ENCODE results near the gene OMA1. TPM values are rescaled to one million over a fixed set of nuclear protein-coding genes. Genes with fewer than 3 reads are reported as not detected.

Gene OMA1
- total RNA-seq, 1 experiment from 2014 or later: 11.9 TPM

DNA sequence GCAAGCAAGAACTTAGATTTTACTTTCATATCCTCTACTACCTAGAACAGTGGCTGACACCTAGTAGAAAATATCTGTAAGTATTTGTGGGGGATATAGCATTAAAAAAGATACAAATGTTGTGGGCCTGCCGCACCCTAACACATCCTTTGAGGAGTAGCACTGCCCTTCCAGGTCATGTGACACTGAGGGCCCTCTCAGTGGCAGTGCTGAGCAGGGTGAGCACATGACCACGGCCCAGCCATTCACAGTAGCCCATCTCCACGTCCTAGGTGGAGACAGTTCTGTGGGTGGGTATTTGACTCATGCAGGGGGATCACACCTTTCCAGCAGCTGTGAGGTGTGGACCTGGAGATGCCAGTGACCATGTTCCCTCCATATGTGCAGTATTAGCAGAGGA lies 108.9 kb downstream of the OMA1 start:
- POLR2A ChIA-PET (ENCODE audit: low non-redundant PET): interaction anchor here (0.5 kb wide), 1 partner anchor 1523 kb away, joined by 6 read pairs; no protein-coding TSS in a partner anchor
- no peak for TF ChIP-seq EZH2 (IDR thresholded peaks at IDR 0.05; ENCODE audit: borderline replicate concordance, low read depth, low read length, poor library complexity, severe bottlenecking)
- TF ChIP-seq, protein P1, sequence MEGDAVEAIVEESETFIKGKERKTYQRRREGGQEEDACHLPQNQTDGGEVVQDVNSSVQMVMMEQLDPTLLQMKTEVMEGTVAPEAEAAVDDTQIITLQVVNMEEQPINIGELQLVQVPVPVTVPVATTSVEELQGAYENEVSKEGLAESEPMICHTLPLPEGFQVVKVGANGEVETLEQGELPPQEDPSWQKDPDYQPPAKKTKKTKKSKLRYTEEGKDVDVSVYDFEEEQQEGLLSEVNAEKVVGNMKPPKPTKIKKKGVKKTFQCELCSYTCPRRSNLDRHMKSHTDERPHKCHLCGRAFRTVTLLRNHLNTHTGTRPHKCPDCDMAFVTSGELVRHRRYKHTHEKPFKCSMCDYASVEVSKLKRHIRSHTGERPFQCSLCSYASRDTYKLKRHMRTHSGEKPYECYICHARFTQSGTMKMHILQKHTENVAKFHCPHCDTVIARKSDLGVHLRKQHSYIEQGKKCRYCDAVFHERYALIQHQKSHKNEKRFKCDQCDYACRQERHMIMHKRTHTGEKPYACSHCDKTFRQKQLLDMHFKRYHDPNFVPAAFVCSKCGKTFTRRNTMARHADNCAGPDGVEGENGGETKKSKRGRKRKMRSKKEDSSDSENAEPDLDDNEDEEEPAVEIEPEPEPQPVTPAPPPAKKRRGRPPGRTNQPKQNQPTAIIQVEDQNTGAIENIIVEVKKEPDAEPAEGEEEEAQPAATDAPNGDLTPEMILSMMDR (conservative IDR thresholded peaks at IDR 0.05; ENCODE audit: low read depth, low read length): no peak
- Histone ChIP-seq H3K4me1 (ENCODE audit: insufficient read depth, low read length, poor library complexity, severe bottlenecking) (peaks cover 76% of the 10 kb centered on the region), H3K27ac (ENCODE audit: low read depth, low read length, poor library complexity, severe bottlenecking) (no peak overlapping the region), H3K9me3 (ENCODE audit: low read depth, low read length, poor library complexity, severe bottlenecking) (no peaks in the 10 kb centered on the region), H3K27me3 (replicated peaks; ENCODE audit: insufficient read depth, low read depth, low read length, poor library complexity) (no peaks in the 10 kb centered on the region), H3K4me3 (ENCODE audit: low read depth, low read length, poor library complexity, severe bottlenecking) (no peak overlapping the region), H3K36me3 (ENCODE audit: insufficient read depth, low read length, poor library complexity, severe bottlenecking) (no peaks in the 10 kb centered on the region)
- intact Hi-C loops (cut with micrococcal nuclease; ENCODE audit: unreplicated experiment): no loop called here
- no peak for DNase-seq (ENCODE audit: low spot score)
- no TSS peak for BruUV-seq (replicated peaks)
- CTCF ChIA-PET: no interaction called here

DNA sequence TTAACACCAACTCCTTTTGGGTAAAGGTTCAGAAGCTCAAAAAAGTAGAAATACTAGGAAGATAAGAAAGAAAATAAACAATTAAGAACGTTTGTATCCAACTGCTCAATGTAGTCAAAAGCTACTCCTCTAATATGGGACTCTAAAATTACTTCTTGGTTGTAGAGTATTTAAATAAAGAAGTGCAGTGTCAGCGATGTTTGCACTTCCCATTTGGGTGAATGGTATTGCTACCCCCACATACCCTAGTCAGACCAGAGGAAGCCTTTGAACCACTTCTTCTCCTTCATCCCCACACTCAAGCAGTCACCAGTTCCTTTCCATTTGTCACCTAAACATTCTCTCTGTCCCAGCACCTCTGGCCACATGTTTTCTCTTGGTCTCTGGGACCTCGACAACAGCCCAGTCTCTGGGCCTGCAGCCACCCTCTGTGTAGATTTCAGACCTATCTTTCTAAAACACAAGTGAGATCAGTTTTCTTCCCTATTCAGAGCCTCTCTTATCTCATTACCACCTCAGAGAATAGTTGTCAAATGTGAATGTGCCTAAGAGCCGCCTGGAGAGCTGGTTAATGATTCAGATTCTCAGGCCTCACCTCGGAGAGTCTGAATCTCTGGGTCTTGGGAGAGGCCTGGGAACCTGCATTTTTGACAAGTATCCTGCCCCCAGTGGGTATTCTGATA lies 109.8 kb downstream of the OMA1 start:
- TF ChIP-seq, protein P1 (conservative IDR thresholded peaks at IDR 0.05; ENCODE audit: low read depth, low read length): no peak
- Histone ChIP-seq H3K4me3 (ENCODE audit: low read depth, low read length, poor library complexity, severe bottlenecking) (no peak overlapping the region), H3K27ac (ENCODE audit: low read depth, low read length, poor library complexity, severe bottlenecking) (no peak overlapping the region), H3K4me1 (ENCODE audit: insufficient read depth, low read length, poor library complexity, severe bottlenecking) (peaks cover 75% of the 10 kb centered on the region), H3K27me3 (replicated peaks; ENCODE audit: insufficient read depth, low read depth, low read length, poor library complexity) (no peaks in the 10 kb centered on the region), H3K36me3 (ENCODE audit: insufficient read depth, low read length, poor library complexity, severe bottlenecking) (no peaks in the 10 kb centered on the region), H3K9me3 (ENCODE audit: low read depth, low read length, poor library complexity, severe bottlenecking) (no peaks in the 10 kb centered on the region)
- POLR2A ChIA-PET (ENCODE audit: low non-redundant PET): no interaction called here
- CTCF ChIA-PET: no interaction called here
- intact Hi-C loops (cut with micrococcal nuclease; ENCODE audit: unreplicated experiment): no loop called here
- DNase-seq (ENCODE audit: low spot score): no peak
- no TSS peak for BruUV-seq (replicated peaks)

DNA sequence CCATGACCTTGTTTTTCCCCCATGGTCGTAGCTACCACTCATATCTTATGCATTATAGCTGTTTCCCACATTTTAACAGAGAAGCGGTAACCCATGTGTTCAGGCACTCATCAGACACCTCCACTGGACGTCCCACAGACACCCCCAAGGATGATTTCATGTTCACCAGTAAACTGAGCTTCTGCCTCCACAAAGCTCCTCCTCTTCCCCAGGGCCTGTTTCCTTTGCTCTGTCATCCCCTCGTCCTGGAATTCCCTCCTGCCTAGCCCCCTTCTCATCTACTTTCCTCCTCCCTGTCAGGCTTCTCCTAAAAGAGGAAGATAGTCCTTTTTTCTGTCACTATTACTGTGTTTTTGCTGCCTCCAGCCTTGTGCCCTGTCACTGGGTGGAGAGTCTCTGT lies 111.2 kb downstream of the OMA1 start:
- no peak for DNase-seq (ENCODE audit: low spot score)
- no peaks in the 10 kb centered on the region for H3K36me3 ChIP-seq (ENCODE audit: insufficient read depth, low read length, poor library complexity, severe bottlenecking)
- POLR2A ChIA-PET (ENCODE audit: low non-redundant PET): no interaction called here
- CTCF ChIA-PET: no interaction called here
- no TSS peak for BruUV-seq (replicated peaks)
- no peaks in the 10 kb centered on the region for H3K9me3 ChIP-seq (ENCODE audit: low read depth, low read length, poor library complexity, severe bottlenecking)
- H3K27ac ChIP-seq (ENCODE audit: low read depth, low read length, poor library complexity, severe bottlenecking): no peak overlapping the region
- no peak overlapping the region for H3K4me3 ChIP-seq (ENCODE audit: low read depth, low read length, poor library complexity, severe bottlenecking)
- no peak for TF ChIP-seq EZH2 (IDR thresholded peaks at IDR 0.05; ENCODE audit: borderline replicate concordance, low read depth, low read length, poor library complexity, severe bottlenecking)
- TF ChIP-seq, protein P1 (conservative IDR thresholded peaks at IDR 0.05; ENCODE audit: low read depth, low read length): no peak
- peaks cover 66% of the 10 kb centered on the region for H3K4me1 ChIP-seq (ENCODE audit: insufficient read depth, low read length, poor library complexity, severe bottlenecking)
- intact Hi-C loops (cut with micrococcal nuclease; ENCODE audit: unreplicated experiment): no loop called here
- H3K27me3 ChIP-seq (replicated peaks; ENCODE audit: insufficient read depth, low read depth, low read length, poor library complexity): no peaks in the 10 kb centered on the region

Data from A673 (cell line).